Measurements from ENCODE around the gene NTSR1.
A peak's percentile ranks its signal among the peaks of the same experiment; 100 is the strongest.
"Not testable (repeated sequence)": the region's sequence is repeated elsewhere in the genome, so short reads cannot be mapped to it uniquely, and the experiment has no call there.

NTSR1 gene

DNA sequence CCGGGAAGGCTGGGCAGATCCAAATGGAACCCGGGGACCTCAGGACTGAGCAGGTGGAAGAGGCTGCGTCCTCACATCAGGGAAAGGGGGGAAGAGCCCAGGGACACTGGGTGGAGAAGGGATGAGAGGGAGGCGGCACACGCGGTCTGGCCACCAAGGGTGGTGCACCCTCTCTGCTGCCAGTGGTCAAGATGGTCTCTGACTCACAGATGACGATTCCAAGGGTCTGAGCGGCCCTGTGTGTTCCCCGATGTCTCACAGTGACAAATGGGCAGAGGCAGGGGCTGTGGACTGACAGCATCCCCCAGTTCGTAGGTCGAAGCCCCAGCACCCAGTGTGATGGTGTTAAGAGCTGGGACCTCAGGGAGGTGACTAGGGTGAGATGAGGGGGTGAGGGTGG, 34.3 kb upstream of the NTSR1 start:
- ATAC-seq (no peak), DNase-seq (no peak)

DNA sequence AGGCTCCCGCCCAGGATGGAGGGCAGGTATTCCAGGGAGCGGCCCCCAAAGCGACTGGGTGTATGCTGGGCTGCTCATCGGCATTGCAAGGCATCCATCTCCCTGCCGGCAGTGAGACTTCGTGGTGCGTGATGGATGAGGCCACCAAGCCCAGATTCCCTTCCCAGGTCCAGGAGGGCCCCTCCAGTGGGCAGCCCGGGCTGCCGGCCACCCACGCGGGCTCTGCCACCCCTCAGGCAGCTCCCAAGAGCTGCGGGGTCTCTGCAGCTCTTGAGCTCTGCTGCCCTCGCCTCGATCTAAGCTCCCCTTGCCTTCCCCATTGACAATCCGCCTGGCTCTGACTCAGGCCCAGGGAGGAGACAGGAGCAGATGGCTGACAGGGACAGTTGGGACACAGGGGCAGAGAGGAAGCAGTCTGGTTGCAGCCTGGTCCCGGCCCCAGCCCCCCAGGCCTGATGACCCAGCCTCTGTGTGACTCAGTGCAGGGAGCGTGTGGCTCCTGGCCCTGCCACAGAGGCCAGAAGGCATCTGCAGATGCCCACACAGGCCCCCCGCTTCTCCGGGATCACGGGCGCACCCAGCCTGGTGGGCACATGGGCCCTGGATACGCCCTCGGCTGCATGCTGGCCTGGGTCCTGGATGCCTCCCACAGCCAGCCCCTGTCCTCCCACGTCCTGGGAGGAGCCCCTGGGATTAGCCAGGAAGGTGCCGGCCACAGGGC, 33.3 kb upstream of the NTSR1 start:
- ATAC-seq (peak; percentile 19), DNase-seq (no peak)

- ATAC-seq (no peak), DNase-seq (no peak)
Observed at GRCh38 chr20:62675877-62676260, 32.8 kb upstream of the NTSR1 start.

DNA sequence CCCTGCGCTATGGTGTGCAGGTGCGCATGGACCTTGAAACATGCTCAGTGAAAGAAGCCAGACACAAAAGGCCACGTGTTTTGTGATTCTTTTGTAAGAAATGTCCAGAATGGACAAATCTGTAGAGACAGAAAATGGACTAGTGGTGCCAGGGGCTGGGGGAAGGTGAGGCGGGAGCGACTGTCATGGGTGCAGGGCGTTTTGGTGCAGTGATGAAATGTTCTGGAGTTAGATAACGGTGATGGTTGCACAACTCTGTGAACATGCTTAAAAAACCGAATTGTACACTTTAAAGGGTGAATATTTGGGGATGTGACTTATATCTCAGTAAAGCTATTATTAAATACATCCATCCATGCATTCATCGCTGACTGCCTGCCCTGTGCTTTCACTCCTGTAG, 31.7 kb upstream of the NTSR1 start:
- DNase-seq = no peak
- no peak for ATAC-seq

DNA sequence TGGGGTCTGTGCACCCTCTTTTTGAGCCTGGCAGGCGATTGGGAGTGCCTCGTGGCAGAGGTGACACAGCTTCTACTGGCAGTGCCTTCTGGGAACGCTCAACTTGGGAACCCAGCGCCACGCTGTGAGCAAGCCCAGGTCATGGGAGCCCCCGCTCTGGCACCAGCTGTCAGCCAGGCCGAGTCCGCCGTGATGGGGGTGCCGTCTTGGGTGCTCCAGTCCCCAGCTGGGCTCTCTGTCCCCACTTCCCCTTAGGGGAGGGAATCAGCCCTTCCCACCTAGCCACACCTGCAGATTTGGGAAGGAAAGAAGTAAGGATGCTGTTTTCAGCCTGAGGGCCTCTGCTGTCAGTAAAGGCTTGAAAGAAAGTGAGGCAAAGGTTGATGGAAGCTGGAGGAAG, 31.0 kb upstream of the NTSR1 start:
- DNase-seq = no peak

GRCh38 chr20:62678553-62678952, 30.1 kb upstream of the NTSR1 start:
- ATAC-seq (no peak), DNase-seq (no peak)

More for the DNA sequence above, 31.0 kb upstream of the NTSR1 start:
- no peak for ATAC-seq

GRCh38 chr20:62679978-62680589, 28.6 kb upstream of the NTSR1 start:
- ATAC-seq (no peak), DNase-seq (no peak)

DNA sequence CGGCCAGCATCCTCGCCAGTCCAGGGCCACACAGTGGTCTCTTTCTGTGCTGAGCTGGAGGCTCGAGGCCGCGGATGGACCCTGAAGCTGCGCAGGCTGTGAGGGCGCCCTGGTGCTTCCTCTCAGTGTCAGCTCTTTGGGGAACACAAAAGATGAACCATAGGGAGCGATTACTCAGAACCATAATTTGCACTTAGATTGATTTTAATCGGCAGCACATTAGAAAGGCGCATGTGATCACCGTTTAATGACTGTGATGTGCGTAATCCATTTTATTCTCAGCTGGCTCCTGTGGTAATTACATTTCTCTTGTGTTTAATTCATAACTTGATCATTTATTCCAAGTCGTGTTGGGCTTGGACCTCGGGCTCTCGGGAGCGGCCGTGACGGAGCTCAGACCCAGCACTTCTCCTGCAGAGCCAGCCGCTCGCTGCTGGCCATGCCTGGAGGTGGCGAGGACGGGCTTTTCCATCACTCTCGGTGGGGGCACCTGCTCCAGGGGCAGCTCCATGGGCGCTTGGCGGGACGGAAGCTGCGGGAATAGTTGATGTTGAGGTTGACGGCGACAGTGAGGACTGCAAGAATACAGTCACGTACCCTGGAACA, 25.6 kb upstream of the NTSR1 start:
- DNase-seq (no peak), ATAC-seq (no peak)

DNA sequence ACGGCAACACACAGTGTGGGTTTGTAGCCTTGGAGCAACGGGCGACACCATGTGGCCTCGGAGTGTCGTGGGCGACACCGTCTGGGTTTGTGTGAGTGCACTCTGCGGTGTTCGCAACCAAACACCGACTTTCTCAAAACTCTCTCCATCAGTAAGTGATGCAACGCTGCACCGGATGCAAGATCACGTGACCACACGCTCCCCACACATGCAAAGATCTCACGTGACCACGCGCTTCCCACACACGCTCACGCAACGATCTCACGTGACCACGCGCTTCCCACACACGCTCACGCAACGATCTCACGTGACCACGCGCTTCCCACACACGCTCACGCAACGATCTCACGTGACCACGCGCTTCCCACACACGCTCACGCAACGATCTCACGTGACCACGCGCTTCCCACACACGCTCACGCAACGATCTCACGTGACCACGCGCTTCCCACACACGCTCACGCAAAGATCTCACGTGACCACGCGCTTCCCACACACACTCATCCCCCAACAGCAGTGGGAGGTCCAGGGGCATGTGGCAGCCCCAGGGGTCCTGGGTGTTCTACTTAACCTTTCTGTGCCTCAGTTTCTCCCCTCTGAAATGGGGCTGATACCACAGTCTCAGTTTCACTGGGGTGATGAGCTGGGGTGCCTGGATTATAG, 24.8 kb upstream of the NTSR1 start:
- ATAC-seq, DNase-seq: not testable (repeated sequence)

DNA sequence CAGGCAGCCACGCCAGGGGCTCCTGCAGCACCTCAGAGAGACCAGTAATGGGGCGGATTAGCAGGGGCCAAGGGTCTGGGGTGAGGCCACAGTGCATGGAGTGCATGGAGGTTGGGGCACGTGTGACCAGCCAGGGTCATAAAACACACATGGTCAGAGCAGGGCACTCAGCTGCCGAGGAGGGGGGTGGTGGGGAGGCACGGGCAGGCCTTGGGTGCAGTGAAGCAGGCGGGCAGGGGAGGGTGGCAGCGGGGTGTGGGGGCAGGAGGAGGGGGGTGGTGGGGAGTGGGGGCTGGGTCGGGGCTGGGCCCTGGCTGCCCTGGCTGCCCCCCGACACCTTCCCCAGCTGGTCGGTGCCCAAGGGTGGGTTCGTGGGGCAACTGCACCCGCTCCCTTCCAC, 23.7 kb upstream of the NTSR1 start:
- ATAC-seq (no peak), DNase-seq (no peak)

DNA sequence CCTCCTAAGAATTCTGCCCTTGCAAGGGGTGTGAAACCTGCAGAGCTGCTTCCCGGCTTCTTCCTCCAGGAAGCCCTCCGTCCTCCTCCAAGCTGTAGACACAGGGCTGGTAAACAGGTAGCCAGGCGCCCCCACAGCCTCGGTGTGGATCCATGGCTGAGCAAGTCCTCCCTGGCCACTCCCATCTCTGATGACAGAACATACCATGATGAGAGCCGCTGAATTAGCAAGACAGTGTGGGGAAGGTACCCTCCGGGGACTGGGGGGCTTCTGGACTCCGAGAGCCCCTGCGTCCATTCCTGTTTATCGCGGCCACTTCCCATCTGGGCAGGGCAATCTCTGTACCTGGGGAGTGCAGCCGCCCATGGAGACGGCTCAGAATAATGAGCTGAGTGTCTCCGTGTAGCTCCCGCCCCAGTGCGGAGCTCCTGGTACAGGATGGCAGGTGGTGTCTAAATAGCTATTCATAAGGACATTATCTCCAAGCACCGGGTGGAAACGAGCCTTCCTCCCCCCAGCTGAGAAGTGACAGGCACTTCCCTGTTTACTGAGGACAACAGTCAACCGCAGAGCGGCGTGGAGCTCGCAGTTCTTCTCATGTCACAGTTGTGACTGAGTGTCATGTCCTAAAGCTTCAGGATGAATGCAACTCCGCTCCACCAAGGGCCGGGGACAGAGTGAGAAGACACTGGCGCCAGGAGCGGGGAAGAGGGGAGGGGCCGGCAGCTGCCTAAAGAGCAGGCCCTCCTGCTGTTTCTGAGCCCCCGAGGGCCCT, 22.7 kb upstream of the NTSR1 start:
- ATAC-seq (no peak), DNase-seq (no peak)

DNA sequence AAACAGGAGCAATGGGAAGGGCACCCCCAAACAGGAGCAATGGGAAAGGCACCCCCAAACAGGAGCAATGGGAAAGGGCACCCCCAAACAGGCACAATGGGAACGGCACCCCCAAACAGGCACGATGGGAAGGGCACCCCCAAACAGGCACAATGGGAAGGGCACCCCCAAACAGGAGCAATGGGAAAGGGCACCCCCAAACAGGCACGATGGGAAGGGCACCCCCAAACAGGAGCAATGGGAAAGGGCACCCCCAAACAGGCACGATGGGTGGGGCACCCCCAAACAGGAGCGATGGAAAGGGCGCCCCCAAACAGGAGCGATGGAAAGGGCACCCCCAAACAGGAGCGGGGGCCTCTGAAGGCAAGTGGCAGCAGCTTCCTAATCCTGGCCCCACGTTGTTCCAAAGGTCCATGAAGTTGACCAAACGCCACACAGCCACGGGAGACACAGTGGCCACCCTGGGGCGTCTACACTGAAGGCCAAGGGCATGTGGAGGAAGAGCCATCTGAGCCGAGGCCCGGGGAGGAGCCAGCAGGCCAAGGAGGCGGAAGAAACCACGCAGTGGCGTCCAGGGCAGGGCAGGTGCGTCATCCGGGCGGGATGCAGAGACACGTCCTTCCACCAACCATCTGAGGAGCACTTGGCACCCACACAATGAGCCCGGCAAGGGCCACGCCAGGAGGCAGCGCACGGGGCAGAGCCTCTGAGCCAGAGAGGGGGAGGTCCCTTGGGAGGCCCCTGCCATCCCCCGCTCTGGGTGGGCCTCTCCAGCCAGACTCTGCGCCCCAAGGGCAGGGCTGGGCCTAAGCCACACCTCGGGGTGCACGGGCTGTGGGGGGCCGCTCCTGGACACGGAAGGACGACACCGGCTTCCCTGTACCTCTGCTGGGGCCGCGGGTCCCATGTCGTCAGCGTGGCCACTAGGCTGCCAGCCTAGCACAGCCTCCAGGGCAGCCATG, 21.5 kb upstream of the NTSR1 start:
- no peak for DNase-seq
- no peak for ATAC-seq

DNA sequence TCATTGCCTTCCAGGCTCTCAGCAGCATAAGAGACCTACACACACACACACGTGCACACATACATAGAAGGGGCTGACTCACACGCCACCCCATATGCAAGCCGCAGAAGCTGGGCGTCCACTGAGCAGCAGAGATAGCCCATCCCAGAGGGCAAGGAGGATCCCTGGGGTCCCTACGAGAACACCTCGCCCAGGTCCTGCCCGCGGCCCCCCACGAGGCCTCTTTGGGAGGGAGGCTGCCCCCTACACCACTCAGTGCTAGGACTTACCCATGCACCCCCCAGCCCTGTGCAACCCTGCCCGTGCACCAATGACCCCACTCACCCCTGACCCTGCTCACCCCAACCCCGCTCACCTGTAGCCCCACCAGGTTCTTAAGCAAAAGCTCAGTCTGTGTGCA, 20.6 kb upstream of the NTSR1 start:
- ATAC-seq (no peak), DNase-seq (no peak)

GRCh38 chr20:62688855-62689460, 19.7 kb upstream of the NTSR1 start:
- ATAC-seq = no peak

GRCh38 chr20:62689861-62690260, 18.8 kb upstream of the NTSR1 start:
- ATAC-seq = no peak
- no peak for DNase-seq

More at GRCh38 chr20:62688855-62689460, 19.7 kb upstream of the NTSR1 start:
- DNase-seq = no peak

- no peak for ATAC-seq
Observed at GRCh38 chr20:62690261-62690820, 18.3 kb upstream of the NTSR1 start.

DNA sequence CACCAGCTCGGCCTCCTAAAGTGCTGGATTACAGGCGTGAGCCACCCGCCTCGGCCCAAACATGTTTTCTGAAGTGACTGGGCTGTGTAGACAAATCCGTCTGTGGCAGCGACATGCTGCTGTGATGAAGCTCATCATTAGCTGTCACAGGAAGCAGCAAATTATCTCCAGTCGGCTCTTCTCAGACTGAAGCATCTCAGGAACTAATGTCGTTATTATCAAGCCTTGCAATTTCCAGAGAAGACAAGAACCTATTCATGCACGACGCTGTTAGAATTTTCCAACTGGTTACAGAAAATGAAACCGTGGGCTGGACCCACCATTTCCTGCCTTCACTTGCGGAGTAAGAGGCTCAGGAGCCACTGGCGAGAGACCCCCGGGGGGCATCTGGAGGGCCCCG, 17.1 kb upstream of the NTSR1 start:
- DNase-seq = no peak
- ATAC-seq = no peak

More at GRCh38 chr20:62690261-62690820, 18.3 kb upstream of the NTSR1 start:
- DNase-seq = no peak

DNA sequence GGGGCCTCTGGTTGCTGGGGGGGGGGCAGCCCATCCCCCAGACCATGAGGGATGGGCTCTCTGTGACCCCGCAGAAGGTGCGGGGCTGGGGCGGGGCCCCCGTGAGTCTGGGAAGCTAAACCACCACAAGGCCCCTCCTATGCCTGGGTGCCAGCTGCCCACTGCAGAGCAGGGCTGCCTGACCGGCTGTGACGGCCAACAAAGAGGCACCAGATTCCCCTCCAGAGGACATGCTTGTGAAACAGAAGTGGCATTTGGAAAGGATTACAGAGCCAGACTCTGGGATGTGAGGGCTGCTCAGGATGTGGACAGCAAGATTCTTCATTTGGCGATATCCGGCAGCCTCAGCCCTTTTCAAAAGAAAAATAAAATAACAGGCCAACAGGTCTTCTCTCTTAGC, 16.5 kb upstream of the NTSR1 start:
- DNase-seq (no peak), ATAC-seq (no peak)

DNA sequence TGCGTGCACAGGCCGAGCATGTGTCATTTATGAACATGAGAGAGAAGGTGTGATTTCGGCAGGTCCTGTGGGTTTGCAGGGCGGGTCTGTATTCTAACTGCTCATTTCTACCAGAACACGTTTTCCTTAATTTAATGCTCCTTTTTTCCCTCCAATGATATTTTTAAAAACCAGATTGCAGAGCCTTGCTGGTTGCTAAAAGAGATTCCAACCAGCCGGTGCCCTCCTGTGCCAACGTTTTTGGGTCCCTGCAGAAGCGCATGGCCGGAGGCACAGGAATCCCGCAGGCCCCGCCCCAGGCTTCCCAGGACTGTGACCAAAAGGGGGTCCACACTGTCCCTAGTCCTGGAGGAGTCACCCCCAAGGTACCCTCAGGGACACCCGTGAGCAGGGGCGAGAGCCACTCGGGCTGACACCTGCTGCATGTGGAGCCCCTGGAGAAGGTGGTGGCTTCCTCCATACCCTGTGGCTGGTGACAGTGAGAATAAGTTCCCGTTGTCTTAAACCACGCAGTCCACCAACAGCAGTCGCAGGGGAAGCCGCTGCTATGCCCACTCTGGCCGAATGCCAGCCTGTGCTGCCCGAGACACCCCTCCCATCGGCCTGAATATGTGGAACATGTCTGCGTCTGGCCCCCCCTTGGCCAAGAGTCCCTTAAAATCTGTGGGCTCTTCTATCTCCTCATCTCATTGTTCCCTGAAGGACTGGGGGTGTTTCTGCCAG, 15.7 kb upstream of the NTSR1 start:
- DNase-seq = no peak
- no peak for ATAC-seq

DNA sequence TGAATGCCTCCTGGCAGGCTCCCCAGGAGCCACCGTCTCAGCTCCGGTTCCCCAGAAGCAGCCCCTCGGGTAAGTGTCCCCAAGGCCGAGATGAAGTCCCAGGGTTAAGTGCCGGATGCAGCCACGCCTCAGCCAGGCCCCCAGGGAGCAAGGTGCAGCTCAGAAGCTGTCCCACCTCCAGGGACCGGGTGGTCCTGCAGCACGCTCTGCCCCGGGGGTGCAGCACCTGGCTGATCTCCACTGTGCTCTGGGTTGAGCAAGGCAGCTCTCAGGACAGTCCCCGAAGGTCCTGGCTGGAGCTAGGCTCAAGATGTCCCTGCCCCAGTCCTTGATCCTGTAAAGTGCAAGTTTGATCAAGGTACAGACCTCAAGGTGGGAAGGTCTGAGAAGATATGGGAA, 15.1 kb upstream of the NTSR1 start:
- no peak for DNase-seq
- ATAC-seq = no peak

All from stimulated activated naive CD8-positive, alpha-beta T cell treated with anti-CD3 and anti-CD28 coated beads, Interleukin-15, Interleukin-2, amounts not matched to agents 100 U/mL and 50 U/mL, for 24 hours (primary cell).